ENCODE measurements around the gene CFAP43.

CFAP43 gene

GRCh38 chr10:104119996-104120395 is 112.2 kb downstream of the CFAP43 start:
- Histone ChIP-seq H3K36me3 (replicated peaks; ENCODE audit: insufficient read depth, low read length) (no peaks in the 10 kb centered on the region), H3K4me1 (ENCODE audit: low read length) (peaks cover 16% of the 10 kb centered on the region), H4K20me1 (ENCODE audit: insufficient read depth, low read length) (no peaks in the 10 kb centered on the region), H3F3A (ENCODE audit: insufficient read depth, low read length) (peaks cover 24% of the 10 kb centered on the region), H3K4me3 (ENCODE audit: low read length) (peak overlapping the region; percentile 85; the same call in 1 of the 2 replicates), H3K4me2 (ENCODE audit: low read depth, low read length) (peak overlapping the region; percentile 94), H3K27me3 (replicated peaks; ENCODE audit: insufficient read depth, low read length) (no peaks in the 10 kb centered on the region), H3K27ac (ENCODE audit: low read length) (peak overlapping the region; percentile 99; the same call in 1 of the 2 replicates), H3K9ac (ENCODE audit: low read length) (peak overlapping the region; percentile 99; the same call in 1 of the 2 replicates), H3K9me3 (replicated peaks; ENCODE audit: insufficient read depth, low read length) (no peaks in the 10 kb centered on the region), H3K9me2 (replicated peaks; ENCODE audit: insufficient read depth, low read length) (no peaks in the 10 kb centered on the region), H2AFZ (ENCODE audit: low read length) (peak overlapping the region; percentile 63), H3K79me2 (ENCODE audit: low read length) (no peaks in the 10 kb centered on the region)
- no peak for TF ChIP-seq EZH2 (optimal IDR thresholded peaks at IDR 0.05; ENCODE audit: low read depth, low read length)
- no peak for TF ChIP-seq EZH2phosphoT487 (IDR thresholded peaks at IDR 0.05; ENCODE audit: low read length)
- no peak for TF ChIP-seq CTCF (IDR thresholded peaks at IDR 0.05; ENCODE audit: low read length)
- no peak for DNase-seq

- Histone ChIP-seq H2AFZ (ENCODE audit: low read length) (no peak overlapping the region), H3K4me1 (ENCODE audit: low read length) (peaks cover 12% of the 10 kb centered on the region), H3K79me2 (ENCODE audit: low read length) (no peaks in the 10 kb centered on the region), H3K4me2 (ENCODE audit: low read depth, low read length) (no peak overlapping the region), H3K9me3 (replicated peaks; ENCODE audit: insufficient read depth, low read length) (no peaks in the 10 kb centered on the region), H3F3A (ENCODE audit: insufficient read depth, low read length) (peaks cover 24% of the 10 kb centered on the region), H3K9ac (ENCODE audit: low read length) (no peak overlapping the region), H3K27me3 (replicated peaks; ENCODE audit: insufficient read depth, low read length) (no peaks in the 10 kb centered on the region), H3K4me3 (ENCODE audit: low read length) (no peak overlapping the region), H3K36me3 (replicated peaks; ENCODE audit: insufficient read depth, low read length) (no peaks in the 10 kb centered on the region), H3K27ac (ENCODE audit: low read length) (no peak overlapping the region), H4K20me1 (ENCODE audit: insufficient read depth, low read length) (no peaks in the 10 kb centered on the region), H3K9me2 (replicated peaks; ENCODE audit: insufficient read depth, low read length) (no peaks in the 10 kb centered on the region)
- no peak for TF ChIP-seq EZH2 (optimal IDR thresholded peaks at IDR 0.05; ENCODE audit: low read depth, low read length)
- TF ChIP-seq EZH2phosphoT487 (IDR thresholded peaks at IDR 0.05; ENCODE audit: low read length) = no peak
- no peak for TF ChIP-seq CTCF (IDR thresholded peaks at IDR 0.05; ENCODE audit: low read length)
- DNase-seq = no peak
These were observed 114.3 kb downstream of the CFAP43 start for GRCh38 chr10:104117839-104118323.

GRCh38 chr10:104113376-104113956 is 118.7 kb downstream of the CFAP43 start:
- H3K9me2 ChIP-seq (replicated peaks; ENCODE audit: insufficient read depth, low read length) = no peaks in the 10 kb centered on the region
- H3F3A ChIP-seq (ENCODE audit: insufficient read depth, low read length) = no peaks in the 10 kb centered on the region
- H3K4me1 ChIP-seq (ENCODE audit: low read length) = no peaks in the 10 kb centered on the region
- no peak overlapping the region for H3K27ac ChIP-seq (ENCODE audit: low read length)
- no peak for DNase-seq
- H4K20me1 ChIP-seq (ENCODE audit: insufficient read depth, low read length) = no peaks in the 10 kb centered on the region
- no peak overlapping the region for H3K4me3 ChIP-seq (ENCODE audit: low read length)
- H3K27me3 ChIP-seq (replicated peaks; ENCODE audit: insufficient read depth, low read length) = no peaks in the 10 kb centered on the region
- no peak overlapping the region for H2AFZ ChIP-seq (ENCODE audit: low read length)
- H3K79me2 ChIP-seq (ENCODE audit: low read length) = no peaks in the 10 kb centered on the region
- no peak overlapping the region for H3K4me2 ChIP-seq (ENCODE audit: low read depth, low read length)
- no peaks in the 10 kb centered on the region for H3K36me3 ChIP-seq (replicated peaks; ENCODE audit: insufficient read depth, low read length)
- no peak overlapping the region for H3K9ac ChIP-seq (ENCODE audit: low read length)
- H3K9me3 ChIP-seq (replicated peaks; ENCODE audit: insufficient read depth, low read length) = no peaks in the 10 kb centered on the region
- TF ChIP-seq EZH2 (optimal IDR thresholded peaks at IDR 0.05; ENCODE audit: low read depth, low read length) = no peak
- no peak for TF ChIP-seq CTCF (IDR thresholded peaks at IDR 0.05; ENCODE audit: low read length)
- TF ChIP-seq EZH2phosphoT487 (IDR thresholded peaks at IDR 0.05; ENCODE audit: low read length) = no peak

Measured in MM.1S (cell line).